ENCODE results near the gene GASK1A. TPM values are rescaled to one million over a fixed set of nuclear protein-coding genes. Genes with fewer than 3 reads are reported as not detected.

The GASK1A gene
- total RNA-seq, 1 donor from 2014 or later: 0.09 TPM

DNA sequence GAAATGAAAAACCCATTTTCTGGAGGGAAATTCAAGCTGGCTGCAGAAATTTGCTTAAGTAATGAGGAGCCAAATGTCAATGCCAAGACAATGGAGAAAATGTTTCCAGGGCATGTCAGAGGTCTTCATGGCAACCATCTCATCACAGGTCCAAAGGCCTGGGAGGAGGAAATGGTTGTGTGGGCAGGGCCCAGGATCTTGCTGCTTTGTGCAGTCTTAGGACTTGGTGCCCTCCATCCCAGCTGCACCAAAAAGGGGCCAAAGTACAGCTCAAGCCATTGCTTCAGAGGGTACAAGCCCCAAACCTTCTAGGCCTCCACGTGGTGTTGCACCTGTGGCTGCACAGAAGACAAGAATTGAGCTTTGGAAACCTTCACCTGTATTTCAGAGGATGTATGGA lies 67.5 kb downstream of the GASK1A start:
- Histone ChIP-seq H3K79me2 (ENCODE audit: insufficient read depth, low read length) (no peaks in the 10 kb centered on the region), H3K4me3 (ENCODE audit: insufficient read depth, low read depth, low read length) (no peak overlapping the region), H3K36me3 (ENCODE audit: insufficient read depth, low read length) (no peaks in the 10 kb centered on the region), H4K20me1 (ENCODE audit: insufficient read depth, low read length) (no peaks in the 10 kb centered on the region), H3K4me2 (ENCODE audit: low read length) (no peak overlapping the region), H3K27me3 (ENCODE audit: insufficient read depth, low read length) (no peaks in the 10 kb centered on the region), H3K4me1 (ENCODE audit: insufficient read depth, low read length) (no peaks in the 10 kb centered on the region), H3K9ac (ENCODE audit: low read length) (no peak overlapping the region), H2AFZ (ENCODE audit: low read depth, low read length) (no peak overlapping the region), H3K27ac (ENCODE audit: low read depth, low read length) (no peak overlapping the region), H3K9me3 (ENCODE audit: insufficient read depth, low read depth, low read length) (peaks cover 8% of the 10 kb centered on the region)
- no peak for TF ChIP-seq EZH2 (IDR thresholded peaks at IDR 0.05; ENCODE audit: insufficient read depth, low read length)
- TF ChIP-seq, protein P1, sequence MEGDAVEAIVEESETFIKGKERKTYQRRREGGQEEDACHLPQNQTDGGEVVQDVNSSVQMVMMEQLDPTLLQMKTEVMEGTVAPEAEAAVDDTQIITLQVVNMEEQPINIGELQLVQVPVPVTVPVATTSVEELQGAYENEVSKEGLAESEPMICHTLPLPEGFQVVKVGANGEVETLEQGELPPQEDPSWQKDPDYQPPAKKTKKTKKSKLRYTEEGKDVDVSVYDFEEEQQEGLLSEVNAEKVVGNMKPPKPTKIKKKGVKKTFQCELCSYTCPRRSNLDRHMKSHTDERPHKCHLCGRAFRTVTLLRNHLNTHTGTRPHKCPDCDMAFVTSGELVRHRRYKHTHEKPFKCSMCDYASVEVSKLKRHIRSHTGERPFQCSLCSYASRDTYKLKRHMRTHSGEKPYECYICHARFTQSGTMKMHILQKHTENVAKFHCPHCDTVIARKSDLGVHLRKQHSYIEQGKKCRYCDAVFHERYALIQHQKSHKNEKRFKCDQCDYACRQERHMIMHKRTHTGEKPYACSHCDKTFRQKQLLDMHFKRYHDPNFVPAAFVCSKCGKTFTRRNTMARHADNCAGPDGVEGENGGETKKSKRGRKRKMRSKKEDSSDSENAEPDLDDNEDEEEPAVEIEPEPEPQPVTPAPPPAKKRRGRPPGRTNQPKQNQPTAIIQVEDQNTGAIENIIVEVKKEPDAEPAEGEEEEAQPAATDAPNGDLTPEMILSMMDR (IDR thresholded peaks at IDR 0.05; ENCODE audit: insufficient read depth, low read depth, low read length): no peak
- H3K27me3 Mint-ChIP-seq (ENCODE audit: low read depth, unreplicated experiment): no peaks in the 10 kb centered on the region
- DNase-seq (ENCODE audit: low read depth) (no peak), FAIRE-seq (no peak)
- no peak overlapping the region for H3K27ac Mint-ChIP-seq (ENCODE audit: unreplicated experiment)
- H3K4me3 Mint-ChIP-seq (ENCODE audit: unreplicated experiment): no peak overlapping the region
- H3K36me3 Mint-ChIP-seq (ENCODE audit: low read depth, unreplicated experiment): no peaks in the 10 kb centered on the region
- H3K4me1 Mint-ChIP-seq (ENCODE audit: low read depth, unreplicated experiment): no peaks in the 10 kb centered on the region
- H3K9me3 Mint-ChIP-seq (ENCODE audit: unreplicated experiment): peaks cover 32% of the 10 kb centered on the region

DNA sequence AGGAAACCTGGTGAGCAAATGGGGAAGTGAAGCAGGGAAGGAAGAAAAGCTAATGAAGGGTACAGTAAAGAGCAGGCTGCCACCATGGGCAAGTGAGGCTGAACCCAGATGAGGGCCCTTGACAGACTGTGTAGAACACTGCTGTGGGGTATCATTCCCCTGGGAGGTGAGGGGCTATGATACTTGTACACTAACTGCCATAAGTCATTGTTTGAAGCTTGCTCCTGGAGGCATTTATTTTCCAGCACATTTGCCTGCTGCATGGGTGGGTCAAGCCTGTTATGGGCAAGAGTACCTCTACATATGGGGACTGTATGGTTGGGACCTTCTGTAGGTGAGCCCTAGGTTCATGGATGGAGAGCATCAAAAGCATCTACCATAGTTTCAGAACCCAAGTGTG lies 69.4 kb downstream of the GASK1A start:
- H3K9me3 Mint-ChIP-seq (ENCODE audit: unreplicated experiment): peaks cover 46% of the 10 kb centered on the region
- no peaks in the 10 kb centered on the region for H3K36me3 ChIP-seq (ENCODE audit: insufficient read depth, low read length)
- H3K36me3 Mint-ChIP-seq (ENCODE audit: low read depth, unreplicated experiment): no peaks in the 10 kb centered on the region
- H3K27me3 Mint-ChIP-seq (ENCODE audit: low read depth, unreplicated experiment): peaks cover 5% of the 10 kb centered on the region
- H3K27ac ChIP-seq (ENCODE audit: low read depth, low read length): no peak overlapping the region
- H3K9ac ChIP-seq (ENCODE audit: low read length): no peak overlapping the region
- no peak for DNase-seq (ENCODE audit: low read depth)
- H3K4me2 ChIP-seq (ENCODE audit: low read length): no peak overlapping the region
- no peaks in the 10 kb centered on the region for H4K20me1 ChIP-seq (ENCODE audit: insufficient read depth, low read length)
- FAIRE-seq: no peak
- TF ChIP-seq EZH2 (IDR thresholded peaks at IDR 0.05; ENCODE audit: insufficient read depth, low read length): no peak
- TF ChIP-seq, protein P1 (IDR thresholded peaks at IDR 0.05; ENCODE audit: insufficient read depth, low read depth, low read length): no peak
- H3K4me3 ChIP-seq (ENCODE audit: insufficient read depth, low read depth, low read length): no peak overlapping the region
- H2AFZ ChIP-seq (ENCODE audit: low read depth, low read length): no peak overlapping the region
- no peaks in the 10 kb centered on the region for H3K27me3 ChIP-seq (ENCODE audit: insufficient read depth, low read length)
- H3K4me1 Mint-ChIP-seq (ENCODE audit: low read depth, unreplicated experiment): no peaks in the 10 kb centered on the region
- H3K79me2 ChIP-seq (ENCODE audit: insufficient read depth, low read length): no peaks in the 10 kb centered on the region
- H3K27ac Mint-ChIP-seq (ENCODE audit: unreplicated experiment): no peak overlapping the region
- peaks cover 8% of the 10 kb centered on the region for H3K9me3 ChIP-seq (ENCODE audit: insufficient read depth, low read depth, low read length)
- H3K4me3 Mint-ChIP-seq (ENCODE audit: unreplicated experiment): no peak overlapping the region
- H3K4me1 ChIP-seq (ENCODE audit: insufficient read depth, low read length): no peaks in the 10 kb centered on the region

DNA sequence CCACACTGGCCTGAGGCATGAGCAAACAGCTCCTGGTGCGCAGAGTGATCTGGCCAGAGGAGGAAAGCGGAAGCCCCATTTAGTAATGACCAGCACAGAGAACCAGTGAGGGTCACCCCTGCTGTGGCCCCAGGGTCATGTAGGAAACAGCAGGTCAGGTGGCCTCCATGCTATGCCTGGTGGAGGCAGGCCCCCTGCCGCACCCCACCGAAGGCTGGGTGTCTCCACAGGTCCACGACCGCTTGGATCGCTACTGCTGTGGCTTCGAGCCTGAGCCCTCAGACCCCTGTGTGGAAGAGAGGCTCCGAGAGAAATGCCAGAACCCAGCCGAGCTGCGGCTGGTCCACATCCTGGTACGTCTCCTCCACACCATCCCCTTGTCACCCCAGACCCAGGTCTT lies 74.2 kb downstream of the GASK1A start:
- no peak overlapping the region for H3K27ac Mint-ChIP-seq (ENCODE audit: unreplicated experiment)
- no peak for FAIRE-seq
- DNase-seq (ENCODE audit: low read depth): no peak

More for the DNA sequence above, 74.2 kb downstream of the GASK1A start:
- no peaks in the 10 kb centered on the region for H3K36me3 ChIP-seq (ENCODE audit: insufficient read depth, low read length)
- Mint-ChIP-seq H3K36me3 (ENCODE audit: low read depth, unreplicated experiment) (no peaks in the 10 kb centered on the region), H3K4me3 (ENCODE audit: unreplicated experiment) (no peak overlapping the region), H3K9me3 (ENCODE audit: unreplicated experiment) (peaks cover 21% of the 10 kb centered on the region), H3K4me1 (ENCODE audit: low read depth, unreplicated experiment) (no peaks in the 10 kb centered on the region), H3K27me3 (ENCODE audit: low read depth, unreplicated experiment) (peaks cover 9% of the 10 kb centered on the region)
- no peak overlapping the region for H2AFZ ChIP-seq (ENCODE audit: low read depth, low read length)
- H3K4me1 ChIP-seq (ENCODE audit: insufficient read depth, low read length): no peaks in the 10 kb centered on the region
- no peaks in the 10 kb centered on the region for H3K9me3 ChIP-seq (ENCODE audit: insufficient read depth, low read depth, low read length)
- no peak overlapping the region for H3K27ac ChIP-seq (ENCODE audit: low read depth, low read length)
- no peak overlapping the region for H3K4me2 ChIP-seq (ENCODE audit: low read length)
- no peaks in the 10 kb centered on the region for H3K27me3 ChIP-seq (ENCODE audit: insufficient read depth, low read length)
- H3K9ac ChIP-seq (ENCODE audit: low read length): no peak overlapping the region
- no peaks in the 10 kb centered on the region for H4K20me1 ChIP-seq (ENCODE audit: insufficient read depth, low read length)
- H3K79me2 ChIP-seq (ENCODE audit: insufficient read depth, low read length): no peaks in the 10 kb centered on the region
- no peak overlapping the region for H3K4me3 ChIP-seq (ENCODE audit: insufficient read depth, low read depth, low read length)
- no peak for TF ChIP-seq EZH2 (IDR thresholded peaks at IDR 0.05; ENCODE audit: insufficient read depth, low read length)
- TF ChIP-seq, protein P1 (IDR thresholded peaks at IDR 0.05; ENCODE audit: insufficient read depth, low read depth, low read length): no peak

Data from astrocyte (in vitro differentiated cells and primary cell).